Activated CD8-positive, alpha-beta T cell treated with anti-CD3 and anti-CD28 coated beads, Interleukin-2, amount 10 ng/mL, durations not matched to agents 7 days and 5 days (primary cell): Measurements from ENCODE around the gene GREB1. TPM values are rescaled to one million over a fixed set of nuclear protein-coding genes. Genes with fewer than 3 reads are reported as not detected.

Experiments
- ATAC-seq: fragments of 150-1000 bp; cut with Tn5 transposase; one replicate; pipeline ENCODE4 v1.10.0; 2021; ENCODE audit warnings: moderate library complexity
- CTCF ChIA-PET: fragments of 350-600 bp; sonication (Branson Sonifier 250); formaldehyde crosslinking; loops from one replicate; lab custom pipeline; 2021; ENCODE audit warnings: antibody characterized with exemption; lab: Charles Lee
- POLR2A ChIA-PET: fragments of 350-600 bp; sonication (Branson Sonifier 250); formaldehyde crosslinking; loops from one replicate; lab custom pipeline; 2021; ENCODE audit warnings: antibody characterized with exemption; lab: Charles Lee
- DNase-seq: peaks from one replicate; pipeline ENCODE4 v3.0.0-alpha.2; 2020
- H3K27ac Mint-ChIP-seq: one replicate; pipeline ENCODE4 v1.8.0; 2021; ENCODE audit warnings: mild to moderate bottlenecking, mixed read lengths
- H3K27me3 Mint-ChIP-seq: one replicate; pipeline ENCODE4 v1.8.0; 2021; ENCODE audit warnings: low read depth, mixed read lengths
- H3K36me3 Mint-ChIP-seq: one replicate; pipeline ENCODE4 v1.8.0; 2021; ENCODE audit warnings: low read depth, mixed read lengths
- H3K4me1 Mint-ChIP-seq: one replicate; pipeline ENCODE4 v1.8.0; 2021; ENCODE audit warnings: low read depth, mixed read lengths
- H3K4me3 Mint-ChIP-seq: one replicate; pipeline ENCODE4 v1.8.0; 2021; ENCODE audit warnings: mild to moderate bottlenecking, mixed read lengths
- H3K9me3 Mint-ChIP-seq: one replicate; pipeline ENCODE4 v1.8.0; 2022; ENCODE audit warnings: mixed read lengths; ENCODE audit not compliant: insufficient read depth
- total RNA-seq, 2 experiments: library from RNA; stranded (reverse); gene quantifications; one replicate each; pipeline ENCODE4 v1.2.3, GENCODE V29; 2021

Gene GREB1
- total RNA-seq, 2 experiments from 2014 or later = 0.42 to 0.68 TPM

- ChIA-PET POLR2A (no interaction called here), CTCF (no interaction called here)
- Mint-ChIP-seq H3K9me3 (no peaks in the 10 kb centered on the region), H3K4me3 (no peak overlapping the region), H3K27me3 (no peaks in the 10 kb centered on the region), H3K36me3 (no peaks in the 10 kb centered on the region), H3K4me1 (no peaks in the 10 kb centered on the region), H3K27ac (no peak overlapping the region)
- no peak for DNase-seq
- no peak for ATAC-seq
Measured at GRCh38 chr2:11613297-11613696, 79.5 kb downstream of the GREB1 start.

- CTCF ChIA-PET = no interaction called here
- POLR2A ChIA-PET = no interaction called here
- Mint-ChIP-seq H3K4me3 (no peak overlapping the region), H3K27me3 (no peaks in the 10 kb centered on the region), H3K36me3 (no peaks in the 10 kb centered on the region), H3K4me1 (no peaks in the 10 kb centered on the region), H3K9me3 (no peaks in the 10 kb centered on the region), H3K27ac (no peak overlapping the region)
- no peak for ATAC-seq
- no peak for DNase-seq
Measured at GRCh38 chr2:11615209-11615608, 81.4 kb downstream of the GREB1 start.

- H3K27me3 Mint-ChIP-seq = no peaks in the 10 kb centered on the region
- POLR2A ChIA-PET = no interaction called here
- H3K4me1 Mint-ChIP-seq = no peaks in the 10 kb centered on the region
- no peak overlapping the region for H3K27ac Mint-ChIP-seq
- no peak for ATAC-seq
- H3K4me3 Mint-ChIP-seq = no peak overlapping the region
- DNase-seq = no peak
- no peaks in the 10 kb centered on the region for H3K36me3 Mint-ChIP-seq
- H3K9me3 Mint-ChIP-seq = no peaks in the 10 kb centered on the region
- CTCF ChIA-PET = no interaction called here
Measured at GRCh38 chr2:11616097-11616687, 82.3 kb downstream of the GREB1 start.

GRCh38 chr2:11616851-11617415 is 83.1 kb downstream of the GREB1 start:
- ChIA-PET CTCF (no interaction called here), POLR2A (no interaction called here)
- no peaks in the 10 kb centered on the region for H3K4me1 Mint-ChIP-seq
- H3K27me3 Mint-ChIP-seq = no peaks in the 10 kb centered on the region
- DNase-seq (no peak), ATAC-seq (no peak)
- H3K36me3 Mint-ChIP-seq = no peaks in the 10 kb centered on the region
- H3K27ac Mint-ChIP-seq = no peak overlapping the region
- no peaks in the 10 kb centered on the region for H3K9me3 Mint-ChIP-seq
- no peak overlapping the region for H3K4me3 Mint-ChIP-seq

GRCh38 chr2:11617527-11617926 is 83.7 kb downstream of the GREB1 start:
- Mint-ChIP-seq H3K36me3 (no peaks in the 10 kb centered on the region), H3K27me3 (no peaks in the 10 kb centered on the region), H3K27ac (no peak overlapping the region), H3K4me3 (no peak overlapping the region), H3K9me3 (no peaks in the 10 kb centered on the region), H3K4me1 (no peaks in the 10 kb centered on the region)
- ATAC-seq (no peak), DNase-seq (no peak)
- POLR2A ChIA-PET = no interaction called here
- CTCF ChIA-PET = no interaction called here

- H3K27ac Mint-ChIP-seq = no peak overlapping the region
- no peaks in the 10 kb centered on the region for H3K9me3 Mint-ChIP-seq
- H3K36me3 Mint-ChIP-seq = no peaks in the 10 kb centered on the region
- ChIA-PET CTCF (no interaction called here), POLR2A (no interaction called here)
- no peak overlapping the region for H3K4me3 Mint-ChIP-seq
- H3K4me1 Mint-ChIP-seq = no peaks in the 10 kb centered on the region
- DNase-seq = no peak
- no peaks in the 10 kb centered on the region for H3K27me3 Mint-ChIP-seq
- ATAC-seq = no peak
Measured at GRCh38 chr2:11617984-11618707, 84.3 kb downstream of the GREB1 start.

- Mint-ChIP-seq H3K36me3 (no peaks in the 10 kb centered on the region), H3K27ac (no peak overlapping the region), H3K9me3 (no peaks in the 10 kb centered on the region), H3K27me3 (no peaks in the 10 kb centered on the region), H3K4me1 (no peaks in the 10 kb centered on the region), H3K4me3 (no peak overlapping the region)
- ChIA-PET POLR2A (no interaction called here), CTCF (no interaction called here)
- DNase-seq = no peak
- ATAC-seq = no peak
Measured at GRCh38 chr2:11618708-11619062, 84.8 kb downstream of the GREB1 start.

- no peak overlapping the region for H3K4me3 Mint-ChIP-seq
- H3K27ac Mint-ChIP-seq = no peak overlapping the region
- DNase-seq (no peak), ATAC-seq (no peak)
- ChIA-PET CTCF (no interaction called here), POLR2A (no interaction called here)
- H3K36me3 Mint-ChIP-seq = no peaks in the 10 kb centered on the region
- H3K9me3 Mint-ChIP-seq = no peaks in the 10 kb centered on the region
- H3K4me1 Mint-ChIP-seq = no peaks in the 10 kb centered on the region
- no peaks in the 10 kb centered on the region for H3K27me3 Mint-ChIP-seq
Measured at GRCh38 chr2:11621410-11621809, 87.6 kb downstream of the GREB1 start.

GRCh38 chr2:11622611-11623010 is 88.8 kb downstream of the GREB1 start:
- Mint-ChIP-seq H3K9me3 (no peaks in the 10 kb centered on the region), H3K36me3 (no peaks in the 10 kb centered on the region), H3K27ac (no peak overlapping the region), H3K4me3 (no peak overlapping the region), H3K4me1 (no peaks in the 10 kb centered on the region), H3K27me3 (no peaks in the 10 kb centered on the region)
- ChIA-PET POLR2A (no interaction called here), CTCF (no interaction called here)
- ATAC-seq = no peak
- no peak for DNase-seq

- no peaks in the 10 kb centered on the region for H3K36me3 Mint-ChIP-seq
- H3K4me1 Mint-ChIP-seq = no peaks in the 10 kb centered on the region
- ATAC-seq = no peak
- POLR2A ChIA-PET = no interaction called here
- H3K4me3 Mint-ChIP-seq = no peak overlapping the region
- no peaks in the 10 kb centered on the region for H3K9me3 Mint-ChIP-seq
- CTCF ChIA-PET = no interaction called here
- no peak for DNase-seq
- no peaks in the 10 kb centered on the region for H3K27me3 Mint-ChIP-seq
- H3K27ac Mint-ChIP-seq = no peak overlapping the region
Measured at GRCh38 chr2:11624893-11625292, 91.0 kb downstream of the GREB1 start.

- Mint-ChIP-seq H3K36me3 (no peaks in the 10 kb centered on the region), H3K27me3 (no peaks in the 10 kb centered on the region), H3K4me3 (no peak overlapping the region), H3K4me1 (no peaks in the 10 kb centered on the region), H3K9me3 (no peaks in the 10 kb centered on the region), H3K27ac (no peak overlapping the region)
- POLR2A ChIA-PET = no interaction called here
- no peak for DNase-seq
- CTCF ChIA-PET = no interaction called here
- ATAC-seq = no peak
Measured at GRCh38 chr2:11625671-11626070, 91.8 kb downstream of the GREB1 start.

- DNase-seq (no peak), ATAC-seq (no peak)
- no peaks in the 10 kb centered on the region for H3K9me3 Mint-ChIP-seq
- H3K4me3 Mint-ChIP-seq = no peak overlapping the region
- H3K27ac Mint-ChIP-seq = no peak overlapping the region
- POLR2A ChIA-PET = no interaction called here
- H3K36me3 Mint-ChIP-seq = no peaks in the 10 kb centered on the region
- H3K4me1 Mint-ChIP-seq = no peaks in the 10 kb centered on the region
- no peaks in the 10 kb centered on the region for H3K27me3 Mint-ChIP-seq
- CTCF ChIA-PET = no interaction called here
Measured at GRCh38 chr2:11628675-11629074, 94.8 kb downstream of the GREB1 start.
